HG03175 (cell line): ENCODE data around the gene COLEC12.

ENCODE experiments used
- ATAC-seq: cut with Tn5 transposase; IDR thresholded peaks from one replicate; pipeline ENCODE4 v1.9.1; 2021; ENCODE audit warnings: mild to moderate bottlenecking, moderate library complexity; ENCODE audit not compliant: unreplicated experiment

The COLEC12 gene

GRCh38 chr18:446941-447560 is 53.5 kb downstream of the COLEC12 start:
- ATAC-seq: no peak

DNA sequence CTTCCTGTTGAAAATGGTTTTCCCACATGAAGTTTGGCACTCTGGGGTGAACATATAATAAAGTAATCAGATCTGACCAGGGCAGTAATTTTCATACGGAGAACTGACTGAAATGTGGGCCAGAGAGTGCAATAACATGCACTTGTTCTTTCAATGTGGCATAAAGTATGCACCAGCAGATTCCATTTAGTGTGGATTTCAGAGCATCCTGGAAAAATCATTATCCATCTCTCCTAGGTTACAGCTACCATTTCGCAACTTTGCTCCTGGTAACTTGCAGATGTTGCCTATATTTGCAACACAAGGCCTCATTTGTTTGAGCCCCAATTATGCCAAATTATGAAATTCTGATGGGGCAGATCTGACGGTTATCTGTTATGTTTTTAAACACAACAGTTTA is 55.4 kb downstream of the COLEC12 start:
- ATAC-seq: no peak

GRCh38 chr18:438571-438970 is 61.9 kb downstream of the COLEC12 start:
- no peak for ATAC-seq

DNA sequence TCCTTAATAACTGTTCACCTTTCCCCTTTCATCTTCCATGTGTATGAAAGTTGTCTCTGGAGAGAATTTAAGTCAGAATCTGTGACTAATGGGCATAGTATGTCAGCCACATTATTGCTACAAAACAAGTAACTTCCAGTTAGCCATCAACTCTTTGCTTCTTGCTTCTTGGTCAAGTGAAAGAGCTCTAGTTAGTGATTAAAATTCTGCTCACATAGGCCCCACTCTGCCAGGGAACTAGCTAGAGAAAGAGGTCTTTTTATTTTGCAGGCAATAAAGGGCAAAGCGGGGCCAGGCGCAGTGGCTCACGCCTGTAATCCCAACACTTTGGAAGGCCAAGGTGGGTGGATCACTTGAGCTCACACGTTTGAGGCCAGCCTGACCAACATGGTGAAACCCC is 64.6 kb downstream of the COLEC12 start:
- ATAC-seq: no peak

- ATAC-seq: no peak
Observed at GRCh38 chr18:434410-434809, 66.1 kb downstream of the COLEC12 start.

DNA sequence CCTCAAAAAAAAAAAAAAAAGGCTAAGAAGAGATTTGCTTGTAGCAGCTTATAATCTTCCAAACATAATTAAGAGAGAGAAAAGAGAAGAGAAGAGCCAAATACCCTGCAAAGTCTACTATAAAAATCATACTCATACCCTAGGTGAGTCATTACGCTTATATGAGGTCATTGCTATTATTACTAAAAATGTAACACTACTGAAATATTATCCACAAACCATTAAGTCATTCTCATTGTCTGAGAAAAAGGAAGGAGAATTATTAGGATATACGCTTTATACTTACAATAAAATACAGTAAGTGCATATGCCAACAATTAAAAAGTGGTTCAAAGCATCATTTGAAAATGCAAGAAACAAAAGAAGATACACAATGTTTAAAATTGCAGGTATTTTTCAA is 66.5 kb downstream of the COLEC12 start:
- no peak for ATAC-seq

GRCh38 chr18:433298-433697 is 67.2 kb downstream of the COLEC12 start:
- ATAC-seq: no peak

- no peak for ATAC-seq
Observed at GRCh38 chr18:432791-433190, 67.7 kb downstream of the COLEC12 start.

DNA sequence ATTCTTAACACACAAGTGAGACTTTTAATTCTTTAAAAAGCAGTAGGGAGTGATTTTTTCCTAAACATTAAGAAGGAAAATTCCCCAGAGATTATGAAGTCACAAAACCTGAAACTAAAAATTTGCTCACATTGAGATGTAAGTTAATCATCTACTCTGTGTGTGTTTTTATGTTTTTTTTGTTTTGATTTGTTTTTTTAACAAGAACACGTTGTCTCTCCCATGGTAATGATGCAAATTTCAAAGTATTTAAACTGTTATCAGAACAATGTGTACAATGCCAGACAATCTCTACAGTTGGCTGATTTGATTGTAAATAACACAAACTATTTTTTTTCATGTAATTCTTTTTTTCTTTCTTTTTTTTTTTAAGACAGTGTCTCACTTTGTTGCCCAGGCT is 71.5 kb downstream of the COLEC12 start:
- ATAC-seq: no peak

DNA sequence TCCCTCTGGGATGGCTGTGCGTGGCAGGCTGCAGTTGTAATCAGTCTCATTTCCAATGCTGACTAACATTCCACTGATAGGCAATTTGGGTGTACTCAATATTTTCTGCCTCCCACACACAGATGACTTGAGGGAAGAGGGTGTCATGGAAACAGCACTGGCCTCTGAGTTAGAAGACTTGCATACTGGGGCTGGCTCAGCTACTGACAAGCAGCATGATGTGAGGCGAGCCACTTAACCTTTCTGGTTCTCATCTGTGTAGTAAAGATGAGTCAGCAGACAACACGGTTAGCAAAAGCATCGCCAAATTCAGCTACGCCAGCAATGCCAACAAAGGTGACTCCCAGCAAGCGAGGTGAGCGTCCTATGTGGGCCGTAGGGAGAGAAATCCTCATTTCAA is 73.5 kb downstream of the COLEC12 start:
- ATAC-seq: no peak

- ATAC-seq: no peak
Observed at GRCh38 chr18:425106-425745, 75.3 kb downstream of the COLEC12 start.

DNA sequence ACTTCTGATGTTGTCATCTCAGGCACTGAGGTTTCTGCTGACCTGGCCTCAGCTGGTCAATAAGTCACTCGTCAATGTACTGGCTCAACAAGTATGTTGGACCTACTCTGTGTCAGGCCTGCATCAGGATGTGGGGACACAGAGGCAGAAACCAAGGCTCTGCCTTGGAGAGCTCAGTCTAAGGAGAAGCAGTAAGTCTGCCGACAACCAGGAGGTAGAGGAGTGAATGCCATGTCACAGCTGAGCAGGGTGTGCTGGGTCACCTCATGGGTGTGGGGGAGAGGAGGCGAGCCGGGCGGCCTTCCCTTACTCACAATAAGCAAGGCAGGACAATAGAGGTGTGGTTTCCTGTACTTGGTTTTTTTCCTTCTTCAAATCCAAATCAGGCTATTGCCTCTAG is 75.8 kb downstream of the COLEC12 start:
- ATAC-seq: no peak

DNA sequence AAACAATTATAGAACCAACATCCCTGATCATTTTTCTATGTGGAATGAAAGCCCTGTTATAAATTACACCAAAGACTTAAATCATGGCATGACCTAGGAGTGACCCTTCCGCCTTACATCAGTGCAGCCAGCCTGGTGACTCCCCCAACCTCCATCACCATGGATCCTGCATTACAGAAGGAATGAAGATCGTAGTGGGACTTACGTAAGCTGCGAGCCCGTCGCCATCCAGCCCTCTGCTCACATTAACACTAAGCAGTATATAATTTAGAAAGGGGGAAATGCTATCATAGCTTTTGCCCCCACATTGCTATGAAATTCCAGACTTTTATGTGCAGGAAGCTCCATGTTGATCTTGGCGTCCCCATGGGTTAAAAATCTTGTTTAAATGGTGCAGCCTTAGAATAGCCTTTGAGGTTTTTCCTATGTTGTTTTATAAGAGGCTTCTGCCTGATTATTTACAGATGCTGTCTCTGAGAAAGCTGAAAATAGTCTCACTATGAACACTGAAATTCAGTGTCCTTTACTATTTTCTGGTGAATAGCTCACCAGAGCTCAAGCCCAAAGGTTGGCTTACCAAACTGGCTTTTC is 76.3 kb downstream of the COLEC12 start:
- no peak for ATAC-seq

GRCh38 chr18:422966-423365 is 77.5 kb downstream of the COLEC12 start:
- no peak for ATAC-seq

- ATAC-seq: no peak
Observed at GRCh38 chr18:421247-422155, 79.0 kb downstream of the COLEC12 start.

DNA sequence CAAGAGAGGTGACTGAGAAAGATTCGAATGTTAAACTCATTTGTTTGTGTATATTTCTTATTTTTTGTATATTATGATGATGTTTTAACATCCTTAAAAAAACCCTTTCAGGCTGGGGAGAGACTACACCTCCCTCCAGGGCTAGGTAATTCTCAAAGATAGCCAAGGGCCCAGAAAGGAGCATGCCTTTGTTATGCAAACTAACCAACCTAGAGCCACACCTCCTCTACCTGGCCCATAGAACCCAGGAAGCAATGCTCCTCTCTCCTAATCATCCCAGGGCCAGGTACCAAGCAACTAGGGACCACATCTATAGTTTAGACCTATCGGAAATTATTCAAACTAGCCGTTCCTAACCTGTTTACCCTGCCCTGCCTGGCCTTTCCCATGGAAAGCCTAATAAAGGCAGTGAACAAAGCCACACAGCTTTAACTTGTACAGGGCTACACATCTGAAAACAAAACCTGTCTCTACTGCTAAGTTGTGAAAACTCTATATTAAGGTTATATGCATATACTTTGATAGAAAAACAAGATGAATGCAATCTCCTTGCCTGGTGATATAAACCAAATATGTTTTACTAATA is 79.7 kb downstream of the COLEC12 start:
- no peak for ATAC-seq

GRCh38 chr18:419541-420175 is 80.8 kb downstream of the COLEC12 start:
- no peak for ATAC-seq

DNA sequence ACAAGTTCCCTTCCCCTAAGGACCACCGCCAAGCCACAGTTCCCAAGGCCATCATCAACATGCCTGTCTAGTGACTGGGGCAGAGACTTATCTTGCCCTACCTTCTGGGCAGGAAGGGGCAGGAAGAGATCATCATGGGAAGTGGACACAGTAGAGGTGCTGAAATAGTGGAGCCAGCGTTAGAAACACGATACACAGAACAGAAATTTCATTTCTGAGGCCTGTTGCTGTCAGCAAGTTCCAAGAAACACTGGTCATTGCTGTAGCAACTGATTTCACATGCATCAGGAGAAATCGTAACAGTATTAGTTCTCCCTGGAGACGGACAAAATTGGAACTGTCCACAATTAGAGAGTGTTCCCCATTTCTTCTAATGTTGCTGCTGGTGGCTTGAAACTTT is 83.0 kb downstream of the COLEC12 start:
- ATAC-seq: no peak

DNA sequence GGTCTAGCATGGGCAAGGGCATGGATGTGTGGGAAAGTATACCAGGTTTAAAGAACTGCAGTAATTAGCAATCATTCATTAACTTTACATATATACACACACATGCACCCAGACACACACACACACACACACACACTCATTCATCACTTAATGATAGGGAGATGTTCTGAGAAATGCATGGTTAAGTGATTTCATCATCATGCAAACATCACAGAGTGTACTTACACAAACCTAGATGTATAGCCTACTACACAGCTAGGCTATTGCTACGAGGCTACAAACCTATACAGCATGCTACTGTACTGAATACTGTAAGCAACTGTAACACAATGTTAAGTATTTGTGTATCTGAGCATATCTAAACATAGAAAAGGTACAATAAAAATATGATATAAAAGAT is 83.6 kb downstream of the COLEC12 start:
- no peak for ATAC-seq
